GM12878 (cell line): ENCODE results near the gene SPTAN1. TPM values are rescaled to one million over a fixed set of nuclear protein-coding genes. Genes with fewer than 3 reads are reported as not detected.

Experiments
- ATF7 ChIP-seq: fragments of 450-650 bp; IDR thresholded peaks from 2 replicates; pipeline ENCODE4 v1.6.1; 2016; ENCODE audit warnings: low read depth, mild to moderate bottlenecking
- BACH1 ChIP-seq: fragments of 450-650 bp; IDR thresholded peaks from 2 replicates; pipeline ENCODE4 v1.6.1; 2017; ENCODE audit warnings: mild to moderate bottlenecking, borderline replicate concordance
- CBX3 ChIP-seq: fragments of 200-600 bp; sonication (generic); IDR thresholded peaks from 2 replicates; pipeline ENCODE4 v1.6.1; 2016; ENCODE audit warnings: low read depth, borderline replicate concordance
- CEBPZ ChIP-seq: fragments of 150-350 bp; IDR thresholded peaks from 2 replicates; pipeline ENCODE4 v1.6.1; 2016; ENCODE audit warnings: low read depth, low read length
- CREM ChIP-seq: IDR thresholded peaks from 2 replicates; pipeline ENCODE4 v1.6.1; 2014; ENCODE audit warnings: antibody characterized with exemption, low read depth
- E2F4 ChIP-seq: IDR thresholded peaks from 2 replicates; pipeline ENCODE4 v1.6.1; 2012; ENCODE audit warnings: low read depth, low read length, improper control_type of control experiment
- KLF5 ChIP-seq: fragments of 450-650 bp; IDR thresholded peaks from 2 replicates; pipeline ENCODE4 v1.6.1; 2014; ENCODE audit warnings: mild to moderate bottlenecking; ENCODE audit not compliant: partially characterized antibody
- LARP7 ChIP-seq: fragments of 450-650 bp; IDR thresholded peaks from 2 replicates; pipeline ENCODE4 v1.6.1; 2017; ENCODE audit warnings: mild to moderate bottlenecking
- MLLT1 ChIP-seq: fragments of 450-650 bp; IDR thresholded peaks from 2 replicates; pipeline ENCODE4 v1.6.1; 2016; ENCODE audit warnings: mild to moderate bottlenecking
- MXI1 ChIP-seq: fragments of 150-350 bp; IDR thresholded peaks from 2 replicates; pipeline ENCODE4 v1.6.1; 2011; ENCODE audit warnings: low read depth, mild to moderate bottlenecking, inconsistent platforms, low read length, improper control_type of control experiment
- MYC ChIP-seq: IDR thresholded peaks from 2 replicates; pipeline ENCODE4 v1.6.1; 2011; ENCODE audit warnings: mild to moderate bottlenecking, low read length, moderate library complexity, inconsistent platforms; ENCODE audit not compliant: insufficient read depth, insufficient replicate concordance, insufficient read length, severe bottlenecking
- NFYB ChIP-seq: IDR thresholded peaks from 2 replicates; pipeline ENCODE4 v1.6.1; 2011; ENCODE audit warnings: low read depth, mild to moderate bottlenecking, low read length, improper control_type of control experiment, moderate library complexity; ENCODE audit not compliant: insufficient read depth
- PBX3 ChIP-seq: IDR thresholded peaks from 2 replicates; pipeline ENCODE4 v1.6.1; 2011; ENCODE audit warnings: mild to moderate bottlenecking, low read depth, low read length, moderate library complexity; ENCODE audit not compliant: insufficient replicate concordance
- RELB ChIP-seq: fragments of 450-650 bp; IDR thresholded peaks from 2 replicates; pipeline ENCODE4 v1.6.1; 2017; ENCODE audit warnings: low read depth, mild to moderate bottlenecking, moderate library complexity
- SREBF1 ChIP-seq: IDR thresholded peaks from 2 replicates; pipeline ENCODE4 v1.6.1; 2012; ENCODE audit warnings: mild to moderate bottlenecking, low read length
- STAT1 ChIP-seq: fragments of 450-650 bp; conservative IDR thresholded peaks from 2 replicates; pipeline ENCODE4 v1.6.1; 2014; ENCODE audit warnings: antibody characterized with exemption, mild to moderate bottlenecking
- SUPT20H ChIP-seq: IDR thresholded peaks from 2 replicates; pipeline ENCODE4 v1.6.1; 2011; ENCODE audit warnings: low read depth, mild to moderate bottlenecking, low read length, moderate library complexity, borderline replicate concordance; ENCODE audit not compliant: control insufficient read depth
- USF1 ChIP-seq: IDR thresholded peaks from 2 replicates; pipeline ENCODE4 v1.6.1; 2011; ENCODE audit warnings: borderline replicate concordance, low read depth, mild to moderate bottlenecking, moderate library complexity, mixed read lengths, low read length; ENCODE audit not compliant: insufficient read depth; ENCODE audit errors: extremely low read length
- ZNF622 ChIP-seq: fragments of 450-650 bp; IDR thresholded peaks from 2 replicates; pipeline ENCODE4 v1.6.1; 2017; ENCODE audit warnings: mild to moderate bottlenecking, inconsistent platforms
- polyA plus RNA-seq, 11 experiments: library from polyadenylated mRNA; depleted of rRNA in 4 of 11; unstranded in 6 of 11; stranded (reverse) in 5 of 11; fragments of >200 nt; fragmentation: Nextera tagmentation in 4 of 11; fragmentation: Illumina TruSeq in 1 of 11; extraction: Ambion mirVana in 4 of 11; extraction: Trizol in 1 of 11; gene quantifications; 1 replicate in 1 of 11; 2 replicates in 10 of 11; pipeline versions ENCODE4 v1.2.1 to v1.2.3, GENCODE V29; 2011 to 2016; ENCODE audit warnings: inconsistent platforms in 2 of 11, missing spikeins in 2 of 11, low read depth in 1 of 11
- total RNA-seq, 4 experiments: library from RNA; depleted of rRNA in 3 of 4; stranded (reverse); fragments of >200 nt in 3 of 4; fragmentation: Illumina TruSeq in 1 of 4; extraction: Trizol in 1 of 4; gene quantifications; 2 replicates each; pipeline versions ENCODE4 v1.2.1 to v1.2.3, GENCODE V29; 2013 to 2021

The SPTAN1 gene
- total and polyA plus RNA-seq, 10 of the 15 experiments (the other 5 are each of a cell fraction or from before 2014, with no cell fraction given) = 18.7 to 156 (median 73.6) TPM

GRCh38 chr9:128643519-128644300 is 91.3 kb downstream of the SPTAN1 start (continued):
- TF ChIP-seq CEBPZ (no peak), E2F4 (no peak), KLF5 (no peak), BACH1 (no peak), CBX3 (no peak), RELB (peak; percentile 79), MLLT1 (peak; percentile 67), CREM (no peak), MYC (no peak), LARP7 (0 out of 2 replicates have a peak, but pooled peaks have one; percentile 51), PBX3 (no peak), ATF7 (peak; percentile 85), ZNF622 (no peak), SUPT20H (no peak), STAT1 (no peak), MXI1 (peak; percentile 57), USF1 (no peak), SREBF1 (no peak), NFYB (no peak)
